Calu3 (cell line): ENCODE measurements around the gene SMARCA4. TPM values are rescaled to one million over a fixed set of nuclear protein-coding genes. Genes with fewer than 3 reads are reported as not detected.

ENCODE experiments used
- BruUV-seq: library from RNA; stranded (reverse); fragments of 400-500 nt; replicated peaks from 2 replicates; lab custom pipeline; 2021; lab: Mats Ljungman, UMichigan
- CTCF ChIA-PET: fragments of 300-600 bp; sonication (Branson Sonifier 250); formaldehyde crosslinking; loops from one replicate; lab custom pipeline; 2022; ENCODE audit warnings: antibody characterized with exemption; lab: Charles Lee
- DNase-seq: peaks from one replicate; pipeline ENCODE4 v3.0.0; 2022
- H3K27ac Mint-ChIP-seq: one replicate; pipeline ENCODE4 v1.8.0; 2022; ENCODE audit warnings: mixed read lengths; ENCODE audit not compliant: unreplicated experiment
- H3K27me3 Mint-ChIP-seq: one replicate; pipeline ENCODE4 v1.8.0; 2022; ENCODE audit warnings: mixed read lengths; ENCODE audit not compliant: unreplicated experiment
- H3K36me3 Mint-ChIP-seq: one replicate; pipeline ENCODE4 v1.8.0; 2022; ENCODE audit warnings: mild to moderate bottlenecking, moderate library complexity, mixed read lengths; ENCODE audit not compliant: insufficient read depth, unreplicated experiment
- H3K4me1 Mint-ChIP-seq: one replicate; pipeline ENCODE4 v1.8.0; 2022; ENCODE audit warnings: mild to moderate bottlenecking, low read depth, mixed read lengths; ENCODE audit not compliant: unreplicated experiment
- H3K4me3 Mint-ChIP-seq: one replicate; pipeline ENCODE4 v1.8.0; 2022; ENCODE audit warnings: mild to moderate bottlenecking, low read depth, moderate library complexity, mixed read lengths; ENCODE audit not compliant: unreplicated experiment
- H3K9me3 Mint-ChIP-seq: one replicate; pipeline ENCODE4 v1.8.0; 2022; ENCODE audit warnings: low read depth, mixed read lengths; ENCODE audit not compliant: unreplicated experiment
- intact Hi-C: fragments of 100-400 bp; cut with micrococcal nuclease; formaldehyde crosslinking; loops from one replicate; pipeline ENCODE4 v1.10.0; 2022; ENCODE audit not compliant: unreplicated experiment
- total RNA-seq: library from RNA; stranded (reverse); gene quantifications from 2 replicates; pipeline ENCODE4 v1.2.3, GENCODE V29; 2022
- TF ChIP-seq, protein P1 (sequence below): fragments of 200-600 bp; IDR thresholded peaks from one replicate; pipeline ENCODE4 v1.8.0; 2022; ENCODE audit warnings: antibody characterized with exemption; ENCODE audit not compliant: unreplicated experiment

Gene SMARCA4
- total RNA-seq, 1 experiment from 2014 or later = 116 TPM

DNA sequence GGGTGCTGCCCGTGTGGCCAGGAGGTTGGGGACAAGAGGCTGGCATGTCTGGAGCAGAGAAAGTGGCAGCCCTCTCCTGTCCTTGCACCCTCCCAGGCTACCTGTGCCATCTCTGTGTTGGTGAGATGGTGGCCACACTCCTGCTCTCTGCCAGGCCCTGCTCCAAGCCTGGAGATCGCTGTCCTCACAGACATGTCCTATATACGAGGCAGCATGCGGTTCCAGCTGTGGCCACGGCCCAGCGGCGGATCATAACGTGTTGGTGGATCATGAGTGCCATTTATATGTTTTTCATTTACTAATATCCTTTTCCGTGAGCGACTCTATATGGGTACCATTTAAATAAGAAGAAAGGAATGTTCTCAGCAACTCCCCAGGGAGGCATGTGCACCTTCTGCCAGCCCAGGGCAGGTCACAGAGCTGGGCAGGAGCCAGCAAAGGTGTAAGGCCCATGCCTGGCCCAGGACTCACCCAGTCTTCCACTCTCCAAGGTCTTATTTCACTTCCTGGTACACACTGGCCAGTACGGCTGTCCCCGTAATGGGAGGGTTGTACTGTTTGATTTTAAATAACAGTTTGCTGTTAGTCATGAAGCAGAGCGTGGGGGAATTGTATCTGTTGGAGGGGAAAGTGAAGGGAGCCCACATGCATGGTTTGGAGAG is 81.3 kb downstream of the SMARCA4 start:
- peak; percentile 82 for DNase-seq
- Mint-ChIP-seq H3K27me3 (no peaks in the 10 kb centered on the region), H3K27ac (peak overlapping the region; percentile 79), H3K9me3 (no peaks in the 10 kb centered on the region), H3K4me1 (peaks cover 21% of the 10 kb centered on the region), H3K4me3 (peak overlapping the region; percentile 8), H3K36me3 (peaks cover 43% of the 10 kb centered on the region)
- TF ChIP-seq, protein P1, sequence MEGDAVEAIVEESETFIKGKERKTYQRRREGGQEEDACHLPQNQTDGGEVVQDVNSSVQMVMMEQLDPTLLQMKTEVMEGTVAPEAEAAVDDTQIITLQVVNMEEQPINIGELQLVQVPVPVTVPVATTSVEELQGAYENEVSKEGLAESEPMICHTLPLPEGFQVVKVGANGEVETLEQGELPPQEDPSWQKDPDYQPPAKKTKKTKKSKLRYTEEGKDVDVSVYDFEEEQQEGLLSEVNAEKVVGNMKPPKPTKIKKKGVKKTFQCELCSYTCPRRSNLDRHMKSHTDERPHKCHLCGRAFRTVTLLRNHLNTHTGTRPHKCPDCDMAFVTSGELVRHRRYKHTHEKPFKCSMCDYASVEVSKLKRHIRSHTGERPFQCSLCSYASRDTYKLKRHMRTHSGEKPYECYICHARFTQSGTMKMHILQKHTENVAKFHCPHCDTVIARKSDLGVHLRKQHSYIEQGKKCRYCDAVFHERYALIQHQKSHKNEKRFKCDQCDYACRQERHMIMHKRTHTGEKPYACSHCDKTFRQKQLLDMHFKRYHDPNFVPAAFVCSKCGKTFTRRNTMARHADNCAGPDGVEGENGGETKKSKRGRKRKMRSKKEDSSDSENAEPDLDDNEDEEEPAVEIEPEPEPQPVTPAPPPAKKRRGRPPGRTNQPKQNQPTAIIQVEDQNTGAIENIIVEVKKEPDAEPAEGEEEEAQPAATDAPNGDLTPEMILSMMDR = no peak
- TSS peak; percentile 64 for BruUV-seq
- CTCF ChIA-PET = no interaction called here
- intact Hi-C loops = loop anchor here (2.0 kb wide), 1 partner anchor 47 kb away; the partner anchor contains the start of gene LDLR

DNA sequence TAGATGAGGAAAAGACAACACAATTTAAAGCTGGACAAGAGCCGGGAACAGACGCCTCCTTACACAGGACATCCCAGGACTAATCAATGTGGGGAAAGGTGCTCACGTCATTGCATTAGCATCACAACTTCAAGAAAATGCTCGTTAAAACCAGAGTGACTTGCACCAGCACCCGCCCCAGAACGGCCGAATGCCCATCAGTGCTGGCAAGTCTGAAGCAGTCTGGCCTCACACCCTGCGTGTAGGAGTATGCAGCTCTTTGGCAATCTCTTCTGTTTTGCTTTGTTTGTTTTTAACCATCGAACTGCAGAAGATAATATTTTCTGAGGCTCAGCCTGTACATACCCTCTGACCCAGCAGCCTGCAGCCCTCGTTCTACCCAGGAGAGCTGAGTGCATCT is 83.6 kb downstream of the SMARCA4 start:
- Mint-ChIP-seq H3K27me3 (no peaks in the 10 kb centered on the region), H3K9me3 (no peaks in the 10 kb centered on the region), H3K27ac (no peak overlapping the region), H3K4me3 (no peak overlapping the region), H3K36me3 (peaks cover 36% of the 10 kb centered on the region), H3K4me1 (peaks cover 21% of the 10 kb centered on the region)
- CTCF ChIA-PET = no interaction called here
- no TSS peak for BruUV-seq
- intact Hi-C loops = no loop called here
- no peak for DNase-seq
- TF ChIP-seq, protein P1 = no peak

DNA sequence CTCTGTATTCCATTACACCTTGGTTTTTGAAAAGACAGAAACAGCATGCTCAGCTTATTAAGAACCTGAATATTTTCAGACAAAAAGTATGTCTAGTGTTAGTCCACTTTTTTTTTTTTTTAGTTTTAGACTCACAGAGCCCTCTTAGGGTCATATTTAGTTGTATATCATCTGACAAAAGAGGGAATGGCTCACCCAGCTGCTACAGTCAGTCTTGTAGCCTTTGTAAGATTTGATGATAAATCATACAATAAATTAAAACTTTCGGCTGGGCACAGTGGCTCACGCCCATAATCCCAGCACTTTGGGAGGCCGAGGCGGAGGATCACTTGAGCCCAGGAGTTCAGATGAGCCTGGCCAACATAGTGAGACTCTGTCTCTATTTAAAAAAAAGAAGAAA is 84.7 kb downstream of the SMARCA4 start:
- intact Hi-C loops = no loop called here
- no peak overlapping the region for H3K4me3 Mint-ChIP-seq
- no peak overlapping the region for H3K27ac Mint-ChIP-seq
- no TSS peak for BruUV-seq
- peaks cover 36% of the 10 kb centered on the region for H3K36me3 Mint-ChIP-seq
- DNase-seq = no peak
- no peaks in the 10 kb centered on the region for H3K9me3 Mint-ChIP-seq
- peaks cover 21% of the 10 kb centered on the region for H3K4me1 Mint-ChIP-seq
- CTCF ChIA-PET = no interaction called here
- H3K27me3 Mint-ChIP-seq = no peaks in the 10 kb centered on the region
- TF ChIP-seq, protein P1 = no peak

DNA sequence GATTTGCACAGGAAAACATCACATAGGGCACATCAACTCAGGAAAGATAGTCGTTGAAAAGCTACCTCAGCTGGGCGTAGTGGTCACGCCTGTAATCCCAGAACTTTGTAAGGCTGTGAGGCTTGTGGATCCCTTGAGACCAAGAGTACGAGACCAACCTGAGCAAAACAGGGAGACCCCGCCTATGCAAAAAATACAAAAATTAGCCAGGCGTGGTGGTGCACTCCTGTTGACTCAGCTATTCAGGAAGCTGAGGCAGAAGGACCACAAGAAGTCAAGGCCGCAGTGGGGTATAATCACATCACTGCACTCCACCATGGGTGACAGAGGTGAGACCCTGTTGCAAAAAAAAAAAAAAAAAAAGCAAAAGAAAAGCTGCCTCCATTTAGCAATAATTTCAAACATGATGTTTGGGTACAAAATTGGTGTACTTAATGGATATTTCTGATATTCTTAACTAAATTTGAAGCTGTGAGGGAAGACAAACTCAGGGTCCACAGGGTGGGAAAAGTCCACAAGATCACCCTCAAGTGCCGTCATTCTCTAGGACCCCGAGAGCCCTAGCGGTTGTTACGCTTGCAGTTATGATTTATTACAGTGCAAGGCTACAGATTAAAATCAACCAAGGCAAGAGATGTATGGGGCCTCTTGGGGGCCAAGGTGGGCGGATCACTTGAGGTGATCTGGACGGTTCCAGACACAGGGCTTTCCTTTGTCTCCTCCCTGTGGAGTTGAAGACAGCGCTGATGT is 86.0 kb downstream of the SMARCA4 start:
- Mint-ChIP-seq H3K27me3 (no peaks in the 10 kb centered on the region), H3K27ac (no peak overlapping the region), H3K4me1 (peaks cover 10% of the 10 kb centered on the region), H3K36me3 (peaks cover 31% of the 10 kb centered on the region), H3K4me3 (no peak overlapping the region), H3K9me3 (no peaks in the 10 kb centered on the region)
- no TSS peak for BruUV-seq
- no peak for DNase-seq
- TF ChIP-seq, protein P1 = no peak
- intact Hi-C loops = no loop called here
- CTCF ChIA-PET = interaction anchor here (0.6 kb wide), 1 partner anchor 105 kb away, joined by 4 read pairs; no protein-coding TSS in a partner anchor
